ENCODE results near the gene SLC6A8.

Gene SLC6A8

DNA sequence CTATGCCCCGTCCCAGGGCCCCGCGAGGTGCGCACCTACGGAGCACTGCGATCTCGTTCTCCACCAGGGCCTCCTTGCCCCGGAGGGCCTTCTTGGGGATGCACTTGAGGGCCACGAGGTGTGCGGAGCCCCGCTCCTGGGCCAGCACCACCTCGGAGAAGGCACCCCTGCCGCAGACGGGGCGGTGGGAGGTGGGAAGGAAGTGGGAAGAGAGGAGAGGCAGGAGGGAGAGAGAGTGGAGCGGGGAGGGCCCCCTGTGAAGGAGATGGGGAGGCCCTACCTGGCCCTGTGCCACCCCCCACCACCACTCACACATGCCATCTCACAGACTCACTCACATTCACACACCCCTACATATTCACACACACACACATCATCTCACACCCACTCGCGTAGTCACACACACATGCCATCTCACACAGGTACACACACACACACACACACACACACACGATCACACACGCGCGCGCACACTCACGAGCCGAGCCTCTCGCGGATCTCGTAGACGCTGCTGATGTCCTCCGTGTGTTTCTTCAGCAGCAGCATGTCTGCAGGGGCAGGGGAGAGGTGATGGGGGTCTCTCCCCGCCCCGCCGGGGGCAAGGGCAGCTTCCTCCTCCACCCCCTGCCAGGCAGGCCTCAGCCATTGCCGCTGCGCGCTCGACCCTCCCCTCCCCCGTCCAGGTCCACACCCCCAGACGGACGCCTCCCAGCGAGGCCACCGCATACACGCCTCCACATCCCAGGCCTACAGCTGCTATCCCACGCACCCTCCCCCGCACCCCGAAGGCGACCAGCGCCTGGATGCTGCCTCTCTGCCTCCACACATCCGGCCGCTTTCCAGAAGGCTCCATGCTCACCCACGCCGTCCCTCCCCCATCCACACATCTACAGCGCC is 14.9 kb upstream of the SLC6A8 start:
- TF ChIP-seq GATA2 (IDR thresholded peaks at IDR 0.05; ENCODE audit: low read depth, low read length) (no peak), GATA3 (IDR thresholded peaks at IDR 0.05; ENCODE audit: low read depth, low read length) (no peak)

DNA sequence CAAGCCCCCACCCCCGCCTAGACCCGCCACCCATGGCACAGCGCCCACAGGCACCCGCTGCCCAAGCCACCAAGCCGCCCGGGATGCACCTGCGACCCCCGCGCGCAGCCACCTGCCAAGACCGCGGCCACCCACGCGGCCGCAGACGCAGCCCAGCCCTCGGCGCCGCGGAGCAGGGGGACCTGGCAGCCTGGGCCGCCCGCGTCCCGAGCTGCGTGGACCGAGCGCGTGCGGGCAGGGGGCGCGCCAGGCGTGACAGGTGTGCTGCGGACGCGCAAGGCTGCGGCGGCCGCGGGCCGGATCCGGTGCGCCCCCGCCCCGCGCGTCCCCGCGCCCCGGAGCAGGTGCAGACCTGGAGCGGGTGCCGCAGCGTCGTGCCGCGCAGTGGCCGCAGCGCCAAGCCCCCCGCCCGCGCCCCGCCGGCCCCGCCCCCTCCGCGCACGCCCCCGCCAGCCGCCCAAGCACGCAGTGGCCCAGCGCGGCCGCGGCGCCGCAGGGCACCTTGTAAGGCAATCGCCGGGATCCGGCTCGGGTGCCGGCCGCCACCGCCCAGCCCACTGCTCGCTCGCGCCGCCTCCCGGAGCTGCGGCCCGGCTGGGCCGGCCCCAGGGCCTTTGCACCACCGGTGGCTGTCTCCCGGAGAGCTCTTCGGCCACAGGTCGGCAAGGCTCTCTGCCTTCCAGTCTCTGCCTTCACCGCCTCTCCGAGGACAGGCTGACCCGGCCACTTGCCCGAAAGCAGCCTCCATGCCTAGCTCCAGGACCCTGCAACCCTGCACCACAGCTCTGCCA is 14.1 kb upstream of the SLC6A8 start, which contains the start of gene PNCK:
PNCK (minus strand) TSS at position 386 of the 791 bp plus-strand sequence. CDS start 737 bp downstream, outside the sequence.
- TF ChIP-seq GATA3 (IDR thresholded peaks at IDR 0.05; ENCODE audit: low read depth, low read length): no peak
- no peak for TF ChIP-seq GATA2 (IDR thresholded peaks at IDR 0.05; ENCODE audit: low read depth, low read length)

DNA sequence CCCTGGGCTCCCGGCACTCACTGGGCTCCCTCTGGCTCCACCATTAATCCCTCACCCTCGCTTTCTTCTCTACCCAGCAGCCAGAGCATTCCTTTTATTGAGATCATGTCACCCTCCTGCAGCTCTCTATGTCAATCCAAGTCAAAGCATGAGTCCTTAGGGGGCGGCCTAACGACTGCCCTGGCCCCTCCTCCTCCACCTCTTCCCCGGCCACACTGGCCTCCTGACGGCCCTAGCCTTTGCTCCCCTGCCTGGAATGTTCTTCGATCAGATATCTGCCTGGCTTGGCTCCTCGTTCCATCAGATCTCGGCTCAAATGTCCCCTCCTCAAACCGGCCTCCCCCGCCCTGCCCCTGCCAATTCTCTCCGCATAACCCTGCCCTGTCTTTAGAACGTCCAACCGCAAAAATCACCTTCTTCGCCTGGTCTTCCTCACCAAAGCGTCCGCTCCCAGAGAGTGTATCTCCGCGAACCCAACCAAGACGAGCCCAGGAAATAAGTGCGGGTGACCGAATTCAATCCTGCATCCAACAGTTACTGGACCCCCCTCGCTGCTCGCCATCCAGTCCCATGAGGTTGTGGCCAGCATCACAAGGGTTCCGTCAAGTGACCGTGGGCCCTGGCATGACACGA is 13.4 kb upstream of the SLC6A8 start:
- TF ChIP-seq GATA2 (IDR thresholded peaks at IDR 0.05; ENCODE audit: low read depth, low read length) (no peak), GATA3 (IDR thresholded peaks at IDR 0.05; ENCODE audit: low read depth, low read length) (no peak)

DNA sequence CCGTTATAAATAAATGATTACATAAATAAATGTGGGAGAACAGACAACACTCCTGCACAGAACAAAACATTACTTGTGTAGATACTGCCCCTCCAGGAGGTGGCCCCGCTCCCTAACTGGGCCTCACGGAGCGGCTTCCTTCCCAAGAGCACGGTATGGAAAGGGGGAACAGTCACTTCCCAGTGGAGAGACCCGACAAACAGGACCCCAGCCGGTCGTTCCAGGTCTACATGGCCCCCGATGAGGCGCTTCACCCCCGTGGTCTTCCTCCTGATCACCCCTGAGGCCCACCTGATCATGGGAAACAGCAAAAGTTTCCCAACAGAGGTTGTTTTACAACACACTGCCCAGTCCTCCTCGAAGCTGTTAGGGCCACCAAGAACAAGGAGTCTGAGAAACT is 6.6 kb upstream of the SLC6A8 start:
- TF ChIP-seq GATA2 (IDR thresholded peaks at IDR 0.05; ENCODE audit: low read depth, low read length): no peak

DNA sequence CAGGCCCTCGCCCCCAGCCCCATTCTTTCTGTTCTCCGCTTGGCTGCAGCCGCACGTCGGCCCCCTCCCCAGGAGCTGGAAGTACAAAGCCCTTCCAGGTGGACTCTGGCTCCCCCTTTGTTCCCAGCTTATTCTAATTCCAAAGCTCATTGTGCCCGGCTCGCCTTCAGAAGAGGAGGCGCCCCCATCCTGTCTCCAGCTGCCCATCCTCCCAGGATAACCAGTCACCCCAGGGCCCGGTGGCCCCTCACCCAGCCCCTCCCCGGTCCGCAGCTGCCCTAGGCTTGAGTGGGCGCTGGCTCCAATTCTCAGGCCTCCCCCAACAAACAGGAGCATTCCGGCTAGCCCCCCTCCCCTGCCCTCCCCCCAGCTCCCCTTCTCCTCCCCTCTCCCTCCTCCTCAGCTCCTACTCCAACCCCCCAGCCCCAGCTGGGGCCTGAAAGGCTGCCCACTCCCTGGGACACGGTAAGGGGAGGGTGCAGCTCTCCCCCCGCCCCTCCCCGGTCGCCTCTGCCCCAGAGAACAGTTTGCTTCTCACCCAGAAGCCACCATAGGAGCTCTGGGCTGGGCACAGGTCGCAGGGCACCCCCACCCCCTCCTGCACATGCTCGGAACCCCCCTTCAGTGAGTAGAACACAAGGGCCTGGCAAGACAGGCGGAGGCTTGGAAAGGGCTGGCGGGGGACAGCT is 3.1 kb upstream of the SLC6A8 start:
- TF ChIP-seq GATA2 (IDR thresholded peaks at IDR 0.05; ENCODE audit: low read depth, low read length): no peak

DNA sequence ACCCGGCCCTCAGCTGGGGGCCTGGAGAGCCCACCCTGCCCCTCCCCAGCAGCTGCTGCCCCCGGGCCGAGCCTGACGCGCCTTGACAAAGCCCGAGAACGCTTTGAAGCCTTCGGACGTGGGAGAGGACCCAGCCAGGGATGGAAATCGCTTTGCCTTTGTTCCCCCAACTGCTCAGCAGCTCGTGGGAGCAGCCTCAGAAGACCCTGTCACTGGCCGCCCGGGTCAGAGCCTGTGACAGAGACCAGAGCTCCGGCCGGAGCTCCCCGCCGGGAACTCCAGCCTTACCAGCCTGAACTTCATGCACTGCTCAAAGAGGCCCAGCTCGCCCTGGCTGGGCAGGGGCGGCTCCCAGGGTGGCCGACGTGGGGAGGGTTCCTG is 2.6 kb upstream of the SLC6A8 start:
- TF ChIP-seq GATA2 (IDR thresholded peaks at IDR 0.05; ENCODE audit: low read depth, low read length) (no peak), GATA3 (IDR thresholded peaks at IDR 0.05; ENCODE audit: low read depth, low read length) (no peak)

DNA sequence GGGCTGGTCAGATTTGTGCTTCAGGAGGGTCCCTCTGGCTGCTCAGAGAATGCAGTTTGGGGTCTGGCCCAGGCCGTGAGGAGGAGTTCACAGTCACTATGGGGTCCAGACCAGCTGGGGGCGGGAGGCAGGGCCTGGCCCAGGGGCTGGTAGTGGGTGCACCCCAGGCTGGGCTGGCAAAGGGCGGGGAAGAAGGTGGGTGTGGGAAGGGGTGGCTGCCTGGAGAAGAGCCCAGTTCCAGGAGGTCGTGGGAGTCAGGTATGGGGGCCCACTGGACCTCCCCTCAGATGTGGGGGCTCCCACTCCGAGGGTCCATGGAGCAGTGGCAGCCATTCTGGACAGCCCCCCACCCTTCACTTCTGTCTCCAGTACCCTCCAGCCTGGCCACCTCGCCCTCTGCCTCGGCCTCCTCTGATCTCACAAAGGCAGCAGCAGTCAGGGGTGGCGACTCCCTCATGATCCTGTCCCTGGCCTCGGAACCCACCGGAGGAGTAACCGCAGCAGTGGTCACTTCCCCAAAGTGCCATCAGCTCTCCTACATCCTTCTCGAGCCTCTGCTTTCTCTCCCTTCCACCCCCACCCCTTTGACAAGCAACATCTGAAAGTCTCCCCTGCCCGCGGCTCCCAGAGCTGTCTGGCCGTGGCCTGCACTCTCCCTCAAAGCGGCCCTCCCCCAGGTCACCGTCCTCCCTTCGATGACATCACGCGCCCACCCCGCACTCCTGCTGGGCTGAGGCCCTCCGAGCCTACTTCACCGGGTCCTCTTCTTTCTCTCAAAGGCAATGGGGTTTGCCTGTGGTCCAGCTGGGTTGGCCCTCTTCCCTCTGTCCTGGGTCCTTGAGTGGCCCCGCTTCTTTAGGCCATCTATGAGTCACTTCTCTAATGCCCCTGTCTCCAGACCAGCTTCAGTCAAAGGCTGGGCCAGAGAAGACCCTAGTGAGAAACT is 1.7 kb upstream of the SLC6A8 start:
- TF ChIP-seq GATA3 (IDR thresholded peaks at IDR 0.05; ENCODE audit: low read depth, low read length) (no peak), GATA2 (IDR thresholded peaks at IDR 0.05; ENCODE audit: low read depth, low read length) (no peak)

DNA sequence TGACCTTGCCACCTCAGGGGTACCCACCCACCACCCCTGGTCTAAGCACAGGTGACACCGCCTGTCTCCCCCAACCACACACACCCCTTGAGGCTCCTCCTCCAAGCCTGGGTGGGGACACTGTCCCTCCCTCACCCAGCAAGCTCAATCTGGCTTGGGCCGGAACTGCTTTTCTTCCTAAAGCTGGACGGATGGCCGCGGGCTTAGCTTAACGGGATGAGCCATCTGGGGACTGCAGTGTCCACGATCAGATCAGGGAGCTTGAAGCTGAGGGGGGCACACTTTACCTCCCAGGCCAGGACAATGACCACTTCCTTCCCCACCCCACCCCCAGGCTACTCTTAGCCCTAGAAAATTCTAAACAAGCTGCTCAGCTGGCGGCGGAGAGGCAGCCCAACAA is 1.0 kb upstream of the SLC6A8 start:
- no peak for TF ChIP-seq GATA2 (IDR thresholded peaks at IDR 0.05; ENCODE audit: low read depth, low read length)
- TF ChIP-seq GATA3 (IDR thresholded peaks at IDR 0.05; ENCODE audit: low read depth, low read length): no peak

DNA sequence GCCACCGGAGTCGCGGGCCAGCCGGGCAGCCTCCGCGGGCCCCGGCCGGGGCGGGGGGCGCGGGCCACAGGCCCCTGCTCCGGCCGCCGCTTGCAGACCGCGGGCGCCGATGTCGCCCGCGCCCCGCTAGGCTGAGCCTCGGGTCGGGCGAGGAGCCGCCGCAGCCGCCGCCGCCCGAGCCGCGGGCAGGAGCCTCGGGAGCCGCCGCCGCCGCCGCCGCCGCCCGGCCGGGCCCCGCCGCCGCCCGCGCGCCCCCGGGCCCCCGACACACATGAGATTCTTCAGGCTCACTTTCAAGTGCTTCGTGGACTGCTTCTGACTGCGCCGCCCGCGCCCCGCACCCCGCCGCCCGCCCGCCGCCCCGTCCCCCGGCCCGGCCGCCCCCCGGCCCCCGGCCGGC is 345 bp downstream of the SLC6A8 start:
- no peak for TF ChIP-seq GATA3 (IDR thresholded peaks at IDR 0.05; ENCODE audit: low read depth, low read length)
- no peak for TF ChIP-seq GATA2 (IDR thresholded peaks at IDR 0.05; ENCODE audit: low read depth, low read length)

DNA sequence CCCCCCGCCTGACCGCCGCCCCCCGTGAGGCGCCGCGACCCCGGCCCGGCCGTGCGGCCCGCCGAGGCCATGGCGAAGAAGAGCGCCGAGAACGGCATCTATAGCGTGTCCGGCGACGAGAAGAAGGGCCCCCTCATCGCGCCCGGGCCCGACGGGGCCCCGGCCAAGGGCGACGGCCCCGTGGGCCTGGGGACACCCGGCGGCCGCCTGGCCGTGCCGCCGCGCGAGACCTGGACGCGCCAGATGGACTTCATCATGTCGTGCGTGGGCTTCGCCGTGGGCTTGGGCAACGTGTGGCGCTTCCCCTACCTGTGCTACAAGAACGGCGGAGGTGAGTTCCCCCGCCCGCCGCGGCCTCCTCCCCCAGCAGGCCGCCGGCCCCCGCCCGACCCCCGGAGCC is 780 bp downstream of the SLC6A8 start:
- TF ChIP-seq GATA3 (IDR thresholded peaks at IDR 0.05; ENCODE audit: low read depth, low read length) (no peak), GATA2 (IDR thresholded peaks at IDR 0.05; ENCODE audit: low read depth, low read length) (no peak)

DNA sequence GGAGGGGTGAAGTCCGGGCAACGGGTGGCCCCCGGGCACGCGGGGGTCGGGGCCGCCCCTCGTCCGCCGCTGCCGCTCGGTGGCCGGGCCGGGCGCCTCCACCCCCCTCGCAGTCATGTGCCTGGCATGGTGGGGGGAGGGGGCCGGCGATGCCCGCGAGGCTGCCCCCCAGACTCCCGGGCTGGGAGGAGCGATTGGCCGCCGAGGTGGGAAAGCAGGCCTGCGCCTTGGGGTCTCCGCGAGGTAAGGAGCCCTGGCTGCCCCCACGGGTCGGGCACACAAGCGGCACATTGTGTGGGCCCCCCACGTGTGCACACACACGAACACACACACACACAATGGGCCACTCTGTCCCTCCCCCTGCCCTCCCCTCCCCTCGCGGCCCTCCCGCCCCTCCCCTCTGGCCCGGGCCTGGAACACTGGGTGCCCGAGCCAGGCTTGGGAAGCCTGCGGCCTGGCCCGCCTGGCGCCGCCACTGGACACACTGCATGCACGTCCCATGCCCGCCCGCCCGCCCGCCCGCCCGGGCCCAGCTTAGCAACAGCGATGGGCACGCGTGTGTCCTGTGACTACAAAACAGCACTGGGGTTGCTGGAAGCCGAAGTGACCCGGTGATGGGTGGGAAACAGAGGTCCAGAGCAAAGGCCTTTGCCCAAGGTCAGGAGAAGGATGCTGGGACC is 1.3 kb downstream of the SLC6A8 start:
- TF ChIP-seq GATA3 (IDR thresholded peaks at IDR 0.05; ENCODE audit: low read depth, low read length) (no peak), GATA2 (IDR thresholded peaks at IDR 0.05; ENCODE audit: low read depth, low read length) (no peak)

DNA sequence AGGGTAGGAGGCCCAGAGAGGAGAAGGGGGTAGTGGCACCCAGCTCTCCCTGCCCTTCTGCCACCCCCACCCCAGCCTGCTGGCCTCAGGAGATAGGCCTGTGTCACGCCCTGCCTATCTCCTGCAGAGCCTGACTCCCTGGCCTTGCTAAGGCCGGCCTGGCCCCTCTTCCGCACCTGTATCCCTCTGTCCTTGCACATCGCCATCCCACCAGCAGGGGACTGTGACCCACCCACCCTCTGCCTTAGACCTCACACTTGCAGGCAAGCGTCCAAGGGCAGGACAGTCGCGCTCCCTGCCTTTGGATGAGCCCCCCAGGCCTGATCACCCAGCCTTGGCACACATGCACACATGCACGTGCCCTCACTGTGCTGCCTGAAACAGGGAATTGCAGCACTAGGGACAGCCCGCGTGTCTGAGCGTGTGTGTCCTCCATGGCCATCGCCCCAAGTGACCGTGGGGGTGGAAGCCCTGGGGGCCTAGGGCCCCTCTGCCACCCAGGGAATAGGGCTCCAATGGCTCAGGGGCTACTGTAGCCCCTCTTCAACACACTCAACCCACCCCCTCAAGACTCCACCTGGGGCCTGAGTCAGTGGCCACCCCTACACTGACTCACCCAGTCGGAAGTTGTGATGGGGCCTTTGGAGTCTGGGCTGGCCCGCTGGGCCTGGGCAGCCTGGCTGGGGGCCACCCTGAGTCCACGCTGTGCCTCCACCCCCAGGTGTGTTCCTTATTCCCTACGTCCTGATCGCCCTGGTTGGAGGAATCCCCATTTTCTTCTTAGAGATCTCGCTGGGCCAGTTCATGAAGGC is 2.1 kb downstream of the SLC6A8 start:
- TF ChIP-seq GATA3 (IDR thresholded peaks at IDR 0.05; ENCODE audit: low read depth, low read length) (no peak), GATA2 (IDR thresholded peaks at IDR 0.05; ENCODE audit: low read depth, low read length) (no peak)

Measured in SH-SY5Y (cell line).